ENCODE data around the gene ENOX1.

GRCh38 chr13:43299374-43299773 is 487.4 kb downstream of the ENOX1 start:
- no peak for TF ChIP-seq TAF1 (IDR thresholded peaks at IDR 0.05; ENCODE audit: borderline replicate concordance, insufficient read depth, low read length)
- TF ChIP-seq POLR2AphosphoS5 (IDR thresholded peaks at IDR 0.05; ENCODE audit: low read depth, low read length) = no peak

Data from PFSK-1 (cell line).